HL-60 (cell line): ENCODE data around the gene SMPDL3A.

Source experiments
- CTCF ChIP-seq: IDR thresholded peaks from one replicate; pipeline ENCODE4 v1.5.1; 2011; ENCODE audit warnings: low read length, control low read depth, inconsistent platforms; ENCODE audit not compliant: insufficient read depth
- POLR2AphosphoS5 ChIP-seq: IDR thresholded peaks from 2 replicates; pipeline ENCODE4 v1.6.1; 2012; ENCODE audit warnings: low read depth
- SPI1 ChIP-seq: IDR thresholded peaks from 2 replicates; pipeline ENCODE4 v1.6.1; 2012; ENCODE audit warnings: low read depth, mild to moderate bottlenecking, borderline replicate concordance

GRCh38 chr6:122839906-122840305 lies 50.8 kb downstream of the SMPDL3A start:
- TF ChIP-seq POLR2AphosphoS5: no peak
- TF ChIP-seq CTCF: no peak
- no peak for TF ChIP-seq SPI1
